GM18517 (cell line): ENCODE results near the gene ALDH1L1.

ENCODE experiments used
- ATAC-seq: cut with Tn5 transposase; IDR thresholded peaks from one replicate; pipeline ENCODE4 v1.9.1; 2021; ENCODE audit warnings: mild to moderate bottlenecking, moderate library complexity; ENCODE audit not compliant: unreplicated experiment

The ALDH1L1 gene

DNA sequence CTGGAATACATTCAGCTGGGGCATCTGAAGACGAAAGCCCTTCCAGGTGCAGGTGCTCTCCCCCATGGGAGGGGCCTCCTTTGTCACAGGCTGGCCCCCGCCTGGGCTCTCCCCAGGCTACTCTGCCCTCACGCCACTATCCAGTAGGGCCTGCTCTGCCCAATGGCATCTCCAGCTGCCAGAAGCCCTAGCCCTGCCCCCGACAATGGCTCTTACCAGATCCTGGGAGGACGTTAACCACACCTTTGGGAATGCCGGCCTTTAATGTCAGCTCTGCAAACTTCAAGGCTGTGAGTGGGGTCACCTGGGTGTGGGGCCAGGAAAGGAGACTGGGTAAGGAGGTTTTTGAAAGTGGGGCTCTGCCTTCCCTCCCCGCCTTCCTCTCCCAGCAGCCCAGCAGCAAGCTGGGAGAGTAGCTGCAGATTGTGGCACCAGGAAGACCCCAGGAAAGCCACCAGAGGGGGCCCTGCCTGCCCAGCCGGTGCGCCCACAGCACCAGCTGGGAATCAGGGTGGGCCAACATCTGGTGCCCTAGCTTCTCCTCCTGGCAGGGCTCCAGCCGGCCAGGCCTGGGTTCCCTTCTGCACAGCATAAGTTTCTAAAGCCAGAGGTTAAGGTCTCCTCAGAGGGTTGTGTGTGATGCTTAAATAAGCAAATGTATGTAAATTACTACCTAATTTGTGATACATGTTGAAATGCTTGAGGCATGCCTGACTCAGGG lies 56.1 kb downstream of the ALDH1L1 start:
- ATAC-seq: no peak

DNA sequence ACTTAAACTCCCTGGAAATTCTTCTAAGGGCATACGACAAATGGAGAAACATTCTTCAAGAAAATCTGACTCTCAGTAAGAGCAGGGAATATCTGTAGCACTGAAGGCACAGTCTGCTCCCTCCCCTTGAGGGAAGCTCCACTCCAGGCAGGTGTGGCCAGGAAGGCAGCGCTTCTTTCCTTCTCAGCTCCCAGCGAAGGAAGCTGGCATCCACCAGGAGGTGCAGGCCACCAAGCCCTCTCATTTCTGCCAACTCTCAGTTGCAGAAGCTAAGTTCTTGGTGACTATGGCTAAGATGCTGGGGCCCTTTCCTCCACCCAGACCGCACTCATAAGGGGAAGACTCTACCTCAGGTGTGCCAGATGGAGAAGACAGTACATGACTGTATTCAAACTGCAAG lies 58.8 kb downstream of the ALDH1L1 start:
- ATAC-seq: no peak

DNA sequence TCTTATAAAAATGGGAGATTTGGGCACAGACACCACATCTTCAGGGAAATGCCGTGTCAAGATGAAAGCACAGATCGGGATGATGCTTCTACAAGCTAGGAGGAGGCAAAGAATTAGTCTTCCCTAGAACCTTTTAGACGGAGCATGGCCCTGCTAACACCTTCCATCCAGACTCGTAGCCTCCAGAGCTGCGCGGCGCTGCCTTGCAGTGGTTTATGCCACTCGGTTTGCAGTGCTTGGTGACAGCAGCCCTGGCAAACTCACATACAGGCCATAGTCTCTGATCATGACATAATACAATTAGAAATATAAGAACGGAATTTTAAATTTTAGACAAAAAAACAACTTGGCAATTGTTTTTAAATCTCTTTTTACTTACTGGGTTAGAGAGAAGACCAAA lies 59.3 kb downstream of the ALDH1L1 start:
- ATAC-seq: no peak

DNA sequence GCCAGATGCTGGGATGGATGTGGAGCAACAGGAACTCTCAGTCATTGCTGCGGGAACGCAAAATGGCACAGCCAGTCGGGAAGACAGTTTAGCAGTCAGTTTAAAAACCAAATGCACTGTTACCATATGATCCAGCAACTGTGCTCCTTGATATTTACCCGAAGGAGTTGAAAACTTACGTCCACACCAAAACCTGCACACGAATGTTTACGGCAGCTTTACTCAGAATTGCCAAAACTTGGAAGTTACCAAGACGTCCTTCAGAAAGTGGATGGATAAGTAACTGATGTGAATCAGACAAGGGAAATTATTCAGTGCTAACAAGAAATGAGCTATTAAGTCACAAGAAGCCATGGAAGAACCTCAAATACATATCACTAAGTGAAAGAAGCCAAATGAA lies 60.4 kb downstream of the ALDH1L1 start:
- no peak for ATAC-seq

DNA sequence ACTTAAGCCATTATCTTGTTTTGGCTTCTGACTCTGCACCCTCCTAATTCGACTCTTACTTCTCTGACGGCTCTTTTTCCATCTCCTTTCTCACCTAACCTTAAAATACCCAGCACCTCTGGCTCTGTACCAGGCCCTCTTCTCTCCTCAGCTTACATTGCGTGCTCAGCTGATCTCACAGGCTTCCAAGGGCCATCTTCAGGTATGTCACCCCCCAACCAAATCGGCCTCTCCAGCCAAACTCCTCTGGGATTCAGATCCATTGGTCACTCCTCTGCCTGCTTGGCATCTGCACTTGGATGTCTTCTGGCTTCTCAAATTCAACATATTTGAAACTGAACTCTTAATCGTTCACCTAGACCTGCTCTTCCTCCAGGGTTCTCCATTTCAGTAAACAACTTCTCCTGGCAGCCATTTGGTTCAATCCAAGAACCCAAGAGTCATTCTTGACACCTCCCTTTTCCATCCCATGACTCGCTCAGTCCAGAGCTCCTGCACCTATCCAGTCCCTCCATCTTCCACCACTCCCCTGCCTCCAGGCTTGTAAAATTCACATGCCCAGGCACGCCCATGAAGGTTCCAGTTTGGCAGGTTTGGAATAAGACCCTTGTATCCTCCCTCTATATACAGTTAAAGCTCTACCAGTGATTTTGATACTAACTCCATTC lies 61.2 kb downstream of the ALDH1L1 start:
- no peak for ATAC-seq

DNA sequence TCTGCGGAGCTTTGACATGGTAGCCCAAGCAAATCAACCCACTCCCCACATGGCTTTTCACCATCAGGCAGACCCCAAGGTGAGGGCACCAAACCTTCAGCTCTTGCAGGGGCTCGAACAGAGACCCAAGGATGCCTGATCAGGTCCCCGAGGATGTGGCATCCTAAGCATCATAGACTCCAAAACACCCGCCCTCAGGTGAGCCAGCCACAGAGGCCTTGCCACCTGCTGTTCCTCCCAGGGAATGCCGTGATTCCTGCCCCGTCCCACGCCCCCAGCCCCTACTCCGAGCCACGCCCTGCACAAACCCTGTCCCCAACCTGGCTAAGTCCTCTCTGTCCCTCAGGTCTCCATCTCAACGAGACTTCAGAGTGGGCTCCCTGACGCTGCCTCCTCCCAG lies 61.8 kb downstream of the ALDH1L1 start:
- ATAC-seq: no peak

DNA sequence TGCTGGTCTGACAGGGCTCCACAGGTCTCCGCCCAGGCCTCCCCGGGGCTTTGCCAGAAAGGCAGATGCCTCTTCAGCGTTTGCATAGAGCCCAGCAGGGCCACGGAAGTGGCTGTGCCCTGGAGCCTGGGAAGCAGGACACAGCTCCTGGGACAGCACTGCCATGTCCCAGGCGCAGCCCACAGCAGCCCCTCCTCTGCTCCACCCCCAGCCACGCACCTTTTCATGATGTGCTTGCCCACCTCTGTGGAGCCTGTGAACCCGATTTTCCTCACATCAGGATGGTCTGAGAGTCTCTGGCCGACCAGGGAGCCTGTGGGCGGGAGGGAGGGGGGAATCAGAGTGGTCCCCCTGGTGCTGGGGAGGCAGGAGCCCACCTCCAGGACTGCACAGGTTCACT lies 62.6 kb downstream of the ALDH1L1 start:
- no peak for ATAC-seq

DNA sequence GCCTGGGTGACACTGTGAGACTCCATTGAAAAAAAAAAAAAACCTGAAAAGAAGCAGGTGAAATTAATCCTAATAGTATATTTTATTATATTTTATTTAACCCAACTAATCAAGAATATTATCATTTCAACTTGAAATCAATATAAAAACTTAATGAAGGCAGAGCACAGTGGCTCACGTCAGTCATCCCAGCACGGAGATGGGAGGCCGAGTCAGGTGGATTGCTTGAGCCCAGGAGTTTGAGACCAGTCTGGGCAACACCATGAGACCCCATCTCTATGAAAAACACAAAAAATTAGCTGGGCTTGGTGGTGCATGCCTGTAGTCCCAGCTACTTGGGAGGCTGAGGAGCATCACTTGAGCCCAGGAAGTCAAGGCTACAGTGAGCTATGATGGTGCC lies 63.2 kb downstream of the ALDH1L1 start:
- ATAC-seq: no peak

DNA sequence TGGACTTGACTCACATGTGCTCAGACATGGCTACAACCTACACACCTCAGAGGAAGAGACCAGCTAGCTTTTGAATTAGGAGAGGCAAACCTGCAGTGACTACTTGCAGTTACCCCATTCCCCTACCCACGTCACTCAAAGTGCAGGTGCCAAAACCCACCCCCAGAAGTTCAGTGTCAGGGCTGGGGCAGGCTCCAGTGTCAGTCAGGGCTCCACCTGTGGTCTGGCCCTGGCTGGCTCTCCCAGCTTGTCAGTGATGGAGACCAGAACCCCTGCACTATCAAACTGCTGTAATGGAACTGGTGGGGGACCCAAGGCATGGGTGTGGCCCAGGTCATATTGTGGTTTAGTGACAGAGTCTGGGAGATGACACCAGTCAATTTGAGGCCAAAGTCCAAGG lies 63.9 kb downstream of the ALDH1L1 start:
- ATAC-seq: no peak

DNA sequence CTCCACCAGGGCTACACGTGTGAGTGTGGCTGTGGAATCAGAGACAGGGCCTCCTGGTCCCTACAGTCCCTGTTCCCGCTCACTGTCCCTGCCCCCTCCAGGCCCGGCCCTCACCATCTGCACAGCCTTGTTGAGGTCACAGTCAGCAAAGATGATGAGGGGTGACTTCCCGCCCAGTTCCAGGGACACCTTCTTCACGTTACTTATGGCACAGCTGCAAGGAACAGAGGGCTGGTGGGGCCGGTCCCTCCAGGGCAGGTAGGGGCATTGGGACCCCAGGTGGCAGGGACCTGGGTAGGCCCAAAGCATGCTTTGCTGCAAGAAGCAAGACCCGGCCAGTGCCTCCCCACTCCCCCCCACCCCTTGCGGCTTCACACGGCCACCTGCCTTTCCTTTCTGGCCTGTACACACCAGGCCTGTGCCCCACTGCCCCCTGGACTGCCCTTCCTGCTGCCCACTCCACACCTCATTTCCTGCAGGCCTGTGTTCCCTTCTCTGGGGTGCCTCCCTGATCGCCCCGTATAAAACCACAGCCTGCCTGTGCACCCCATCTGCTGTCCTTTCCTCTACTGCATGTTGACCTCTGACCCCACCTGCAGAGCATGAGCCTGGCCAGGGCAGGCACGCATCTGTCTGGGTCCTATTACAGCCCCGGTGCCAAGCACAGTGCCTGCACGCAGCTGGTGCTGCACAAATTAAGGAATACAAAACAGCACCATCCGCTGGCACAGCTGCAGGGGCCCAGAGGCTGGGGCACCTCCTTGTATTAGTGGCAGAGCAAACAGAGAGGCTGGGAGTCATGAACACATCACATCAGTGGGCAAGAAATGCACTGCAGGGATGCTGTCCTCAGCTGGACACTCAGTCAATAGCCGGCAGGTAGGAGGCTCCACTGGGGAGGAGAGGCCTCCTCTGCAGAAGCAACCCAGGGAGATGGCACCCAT lies 65.7 kb downstream of the ALDH1L1 start:
- no peak for ATAC-seq

DNA sequence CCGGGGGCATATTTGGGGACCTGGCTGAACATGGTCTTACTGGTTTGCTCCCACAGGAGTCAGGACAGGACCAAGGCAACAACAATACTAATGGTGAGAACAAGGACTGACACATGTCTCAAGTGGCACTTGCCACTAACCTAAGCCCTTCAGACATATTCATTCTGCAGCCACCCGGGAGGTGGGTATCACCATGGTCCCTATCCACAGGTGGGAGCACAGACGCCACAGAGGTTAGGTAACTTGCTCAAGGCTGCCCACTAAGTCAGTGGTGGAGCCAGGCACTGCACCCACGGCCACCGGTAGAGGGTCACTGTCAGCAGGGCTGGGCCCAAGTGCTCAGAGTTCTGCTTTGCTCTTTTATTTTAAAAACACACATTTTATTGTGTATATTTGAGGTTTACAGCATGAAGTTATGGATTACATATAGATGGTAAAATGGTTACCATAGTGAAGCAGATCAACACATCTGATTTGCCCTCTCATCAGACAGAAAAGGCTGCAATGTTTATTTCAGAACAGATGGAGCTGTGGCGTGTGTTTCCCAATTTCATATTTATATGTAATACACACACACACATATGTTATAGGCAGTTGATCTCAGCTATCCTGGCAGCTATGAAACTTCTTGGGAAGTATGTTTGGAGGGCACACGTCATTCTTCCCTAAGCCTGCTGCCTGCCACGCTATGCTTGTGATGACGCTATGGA lies 66.5 kb downstream of the ALDH1L1 start:
- no peak for ATAC-seq

DNA sequence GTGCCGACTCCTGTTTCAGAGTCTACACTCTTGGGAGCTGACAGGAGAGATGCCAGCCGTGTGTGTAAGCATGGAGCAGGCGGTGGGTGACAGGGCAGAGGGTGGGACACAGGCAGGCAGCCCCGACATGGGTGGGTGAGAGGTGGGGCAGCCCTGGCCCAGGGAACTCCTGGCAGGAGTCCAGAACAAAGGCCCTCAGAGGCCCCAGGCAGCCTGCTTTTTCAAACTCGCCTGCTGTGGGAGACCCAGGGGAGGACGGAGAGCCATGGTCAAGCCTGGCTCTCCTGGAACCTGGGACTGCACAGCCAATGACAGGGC lies 67.2 kb downstream of the ALDH1L1 start:
- ATAC-seq: no peak

DNA sequence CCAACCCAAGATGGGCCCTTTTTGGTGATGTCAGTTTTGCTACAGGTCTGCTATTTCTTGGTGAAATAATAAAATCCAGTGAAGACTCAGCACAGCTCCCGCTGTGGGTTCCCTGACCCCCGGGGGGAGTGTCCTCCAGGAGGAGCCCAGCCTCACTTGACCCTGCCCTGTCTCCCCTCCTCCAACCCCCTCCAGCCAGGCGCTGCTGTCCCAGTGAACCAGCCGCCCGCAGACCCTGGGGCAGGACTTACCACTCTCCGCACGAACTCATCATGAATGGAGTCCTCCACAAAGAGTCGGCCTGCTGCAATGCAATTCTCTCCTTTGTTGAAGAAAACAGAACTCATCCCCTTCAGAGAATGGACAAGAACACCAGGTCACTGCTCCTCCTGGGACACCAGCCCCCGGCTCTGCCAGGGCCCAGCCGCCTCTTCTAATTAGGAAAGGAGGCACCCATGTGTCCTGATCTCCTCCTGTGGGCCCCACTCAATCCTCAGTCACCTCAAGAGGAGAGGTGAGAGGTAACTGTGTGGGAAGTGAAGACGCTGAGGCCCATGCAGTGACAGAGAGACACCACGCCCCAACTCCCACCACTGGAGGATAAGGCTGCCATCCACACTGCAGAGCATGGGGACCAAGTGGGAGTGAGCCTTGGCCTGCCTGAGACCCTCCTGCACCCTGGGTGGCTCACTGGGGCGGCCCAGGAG lies 67.7 kb downstream of the ALDH1L1 start:
- no peak for ATAC-seq

DNA sequence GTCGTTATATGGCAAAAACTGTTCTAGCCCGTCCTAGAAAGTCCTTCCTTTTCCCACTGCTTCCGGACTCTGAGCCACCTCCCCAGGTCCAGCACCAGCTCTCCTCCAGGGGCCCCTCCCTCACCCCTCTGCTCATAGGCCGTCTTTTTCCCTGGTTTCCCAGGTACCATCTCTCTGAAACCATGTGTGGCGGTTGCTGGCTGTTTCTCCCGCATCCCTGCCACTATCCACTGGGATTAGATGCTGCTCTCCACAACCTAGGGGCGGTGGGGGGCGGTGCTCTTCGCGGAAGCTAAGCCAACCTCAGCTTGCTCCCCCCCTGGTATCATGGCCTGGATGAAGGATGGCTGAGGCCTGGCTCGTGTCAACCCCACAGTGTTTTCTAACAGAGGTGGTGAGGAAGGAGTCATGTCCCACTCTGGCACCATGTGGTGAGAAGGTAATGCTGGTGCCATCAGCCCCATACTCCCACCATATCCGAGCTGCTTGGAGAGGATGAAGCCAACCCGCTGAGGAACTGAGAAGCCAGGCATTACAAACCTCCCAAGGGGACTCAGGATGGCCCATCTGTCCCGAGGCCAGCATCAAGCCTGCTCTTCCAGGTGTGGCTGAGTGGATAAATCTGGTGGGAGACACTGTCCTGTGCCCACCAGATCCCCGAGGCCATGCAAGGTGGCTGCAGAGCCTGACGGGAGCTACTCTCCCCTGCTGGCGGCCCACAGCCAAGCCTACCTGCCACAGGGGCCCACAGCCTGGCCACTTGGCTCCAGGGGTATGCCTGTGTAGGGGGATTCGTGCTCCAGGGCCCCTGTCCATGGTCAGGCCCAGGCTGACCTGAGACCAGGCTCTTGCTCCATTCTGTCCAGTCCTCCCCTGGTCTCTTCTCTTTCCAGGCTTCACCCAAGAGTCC lies 68.6 kb downstream of the ALDH1L1 start:
- no peak for ATAC-seq

DNA sequence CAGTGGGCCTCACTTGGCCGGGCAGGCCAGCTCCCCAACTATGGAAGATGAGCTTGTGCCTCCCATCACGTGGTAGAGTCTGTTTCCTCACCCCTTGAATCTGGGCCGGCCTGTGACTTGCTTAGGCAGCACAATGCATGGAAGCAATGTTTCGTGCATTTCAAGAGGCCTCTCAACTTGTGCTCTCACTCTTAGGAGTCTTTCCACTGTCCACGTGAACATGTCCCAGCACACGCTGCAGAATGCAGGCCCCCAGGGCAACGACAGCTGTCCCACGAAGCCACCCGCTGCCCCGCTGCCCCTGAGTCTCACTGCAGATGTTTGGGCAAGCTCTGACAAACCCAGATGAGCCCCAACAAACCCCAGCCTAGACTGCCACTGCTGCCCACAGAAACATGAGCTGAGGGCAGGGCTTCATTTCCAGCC lies 69.2 kb downstream of the ALDH1L1 start:
- ATAC-seq: no peak

DNA sequence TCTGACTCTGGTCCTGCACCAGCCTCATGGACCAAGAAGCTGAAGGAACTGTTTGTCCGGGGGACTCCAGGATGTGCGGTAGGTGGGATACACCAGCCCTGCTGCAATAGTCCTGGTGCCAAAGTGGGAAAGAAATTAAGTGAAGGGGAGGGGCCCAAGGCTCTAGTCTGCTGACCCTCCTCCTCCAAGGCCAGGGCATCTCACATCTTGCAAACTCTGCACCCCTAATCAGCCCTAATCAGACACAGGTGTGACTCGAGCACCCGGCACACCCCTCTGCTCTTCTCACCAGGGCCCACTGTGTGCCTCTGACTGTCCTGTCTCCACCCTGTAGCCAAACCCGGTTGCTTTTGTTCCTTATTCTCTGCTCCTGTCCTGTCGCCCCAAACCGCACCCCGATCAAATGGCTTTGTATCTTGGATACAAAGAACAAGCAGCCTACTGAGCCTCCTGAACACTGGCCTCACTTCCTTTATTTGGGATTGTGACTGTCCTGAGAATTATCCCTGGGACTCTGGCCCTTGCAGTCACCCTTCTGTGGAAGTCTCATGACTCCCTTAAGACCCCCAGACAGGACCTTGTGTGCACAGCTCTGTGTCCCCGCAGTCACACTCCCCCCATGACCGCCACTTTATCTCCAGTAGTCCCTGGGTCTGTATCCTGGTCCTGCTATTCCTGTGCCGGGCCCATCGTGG lies 69.8 kb downstream of the ALDH1L1 start:
- ATAC-seq: no peak

DNA sequence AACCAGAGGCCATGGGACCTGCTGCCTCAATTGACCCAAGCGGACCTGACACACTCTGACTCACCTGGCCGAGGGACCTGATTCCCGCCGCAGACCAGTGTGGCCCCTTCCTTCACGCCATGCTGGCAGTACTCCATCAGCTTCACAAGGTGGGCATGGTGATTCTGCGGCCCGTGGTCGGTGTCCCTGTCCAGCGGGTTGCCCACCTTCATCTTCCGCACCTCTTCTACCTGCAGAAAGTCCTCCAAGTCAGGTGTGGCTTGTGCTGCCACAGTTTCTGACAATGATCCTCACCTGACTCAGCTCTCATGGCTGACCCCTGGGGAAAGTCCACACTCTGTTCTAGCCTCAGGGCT lies 70.5 kb downstream of the ALDH1L1 start:
- ATAC-seq: no peak

DNA sequence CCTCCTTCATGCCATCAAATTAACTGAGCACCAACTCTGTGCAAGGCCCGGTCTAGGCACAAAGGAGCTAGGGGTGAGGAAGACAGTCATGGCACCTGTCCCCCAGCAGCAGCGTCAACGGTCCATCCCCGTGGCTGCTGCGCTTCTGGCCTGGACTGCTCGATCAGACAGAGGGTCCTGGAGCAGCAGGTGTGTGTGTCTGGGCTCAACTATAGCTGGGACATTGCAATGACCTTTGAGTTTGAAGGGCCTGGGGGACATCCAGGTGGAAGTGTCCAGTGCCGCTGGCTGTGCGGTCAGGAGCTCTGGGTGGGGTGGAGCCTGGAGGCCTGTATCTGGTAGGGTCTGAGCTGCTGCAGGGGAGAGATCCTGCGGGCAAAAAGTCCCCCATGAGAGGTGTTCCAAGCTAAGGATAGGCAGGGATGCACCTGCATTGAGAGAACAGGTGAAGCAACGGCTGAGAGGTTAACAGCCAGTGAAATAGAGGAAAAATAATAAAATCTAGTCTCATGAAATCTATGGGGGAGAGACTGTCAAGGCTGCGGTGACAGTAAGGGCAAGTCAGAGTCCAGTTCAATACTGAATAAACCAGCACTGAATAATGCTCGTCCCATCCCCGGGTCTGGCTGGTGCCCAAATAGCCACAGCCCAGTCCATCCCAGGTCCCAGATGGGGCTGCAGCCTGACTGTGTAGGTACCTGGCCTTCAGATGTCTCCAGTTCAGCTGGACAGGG lies 71.1 kb downstream of the ALDH1L1 start:
- ATAC-seq: no peak
